Measurements from ENCODE around the gene TBC1D14. TPM values are rescaled to one million over a fixed set of nuclear protein-coding genes. Genes with fewer than 3 reads are reported as not detected.

TBC1D14 gene
- polyA plus RNA-seq, 1 donor from 2014 or later, result 28.2 TPM

DNA sequence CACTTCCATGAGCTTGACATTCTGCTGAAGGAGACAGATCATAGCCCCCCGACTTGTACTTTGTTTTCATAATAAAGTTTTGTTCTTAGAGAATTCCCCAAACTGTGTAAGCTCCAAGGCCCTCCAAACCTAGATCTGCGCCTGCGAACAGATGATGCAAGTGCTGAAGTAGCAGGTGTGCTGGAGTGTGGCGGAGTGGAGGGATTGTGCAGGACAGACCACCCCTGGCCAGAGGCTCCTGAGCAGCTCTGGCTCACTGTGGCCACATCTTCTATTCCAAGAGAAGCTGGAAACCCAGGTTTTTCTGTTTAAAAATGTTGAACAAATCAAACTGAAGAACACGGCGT lies 46.4 kb downstream of the TBC1D14 start:
- peaks cover 5 to 10% (median 9%) of the 10 kb centered on the region in 3 donors for H3K4me1 Mint-ChIP-seq
- no peak overlapping the region for H3K4me3 Mint-ChIP-seq
- peak overlapping the region in 1 of 3 donors; percentile 31 for H3K27ac Mint-ChIP-seq
- no peaks in the 10 kb centered on the region for H3K36me3 Mint-ChIP-seq
- no peaks in the 10 kb centered on the region for H3K27me3 Mint-ChIP-seq
- no peaks in the 10 kb centered on the region for H3K9me3 Mint-ChIP-seq

DNA sequence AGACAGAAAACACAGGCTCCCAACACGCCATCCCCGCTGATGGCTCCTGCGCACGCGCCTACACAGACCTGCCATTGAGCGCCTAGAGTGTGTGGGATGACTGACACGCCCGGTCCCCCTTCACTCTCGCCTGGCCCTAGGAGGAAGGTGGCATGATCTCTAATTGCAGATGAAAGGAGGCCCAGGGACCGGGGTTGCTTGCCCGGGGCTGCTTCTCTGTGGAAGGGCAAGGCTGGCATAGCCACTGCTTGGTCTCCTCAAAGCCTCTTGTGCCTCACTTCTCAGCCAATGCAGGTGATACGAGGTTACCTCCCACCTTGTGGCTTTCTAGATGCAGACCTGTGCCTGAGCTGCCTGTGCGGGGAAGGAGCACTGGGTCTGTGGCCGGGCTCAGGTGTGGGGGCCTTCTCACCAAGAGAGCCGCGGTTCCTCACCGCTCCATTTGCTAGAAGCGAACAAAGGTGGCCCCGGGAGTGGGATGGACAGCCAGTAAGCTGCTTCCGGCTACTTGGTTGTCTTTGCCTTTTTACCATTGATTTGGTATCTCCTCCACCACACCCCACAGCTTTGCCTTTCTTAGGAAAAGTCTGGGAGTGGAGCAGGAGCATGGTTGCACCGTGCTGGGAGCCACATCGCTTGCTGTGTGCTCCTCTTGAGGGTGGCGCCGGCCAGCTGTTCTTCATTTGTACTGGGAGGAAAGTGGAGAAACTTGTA lies 47.0 kb downstream of the TBC1D14 start:
- Mint-ChIP-seq H3K27me3 (no peaks in the 10 kb centered on the region), H3K36me3 (no peaks in the 10 kb centered on the region), H3K4me1 (peaks cover 6 to 9% (median 9%) of the 10 kb centered on the region in 3 donors), H3K4me3 (no peak overlapping the region), H3K9me3 (no peaks in the 10 kb centered on the region), H3K27ac (peak overlapping the region in 1 of 3 donors; percentile 31)

DNA sequence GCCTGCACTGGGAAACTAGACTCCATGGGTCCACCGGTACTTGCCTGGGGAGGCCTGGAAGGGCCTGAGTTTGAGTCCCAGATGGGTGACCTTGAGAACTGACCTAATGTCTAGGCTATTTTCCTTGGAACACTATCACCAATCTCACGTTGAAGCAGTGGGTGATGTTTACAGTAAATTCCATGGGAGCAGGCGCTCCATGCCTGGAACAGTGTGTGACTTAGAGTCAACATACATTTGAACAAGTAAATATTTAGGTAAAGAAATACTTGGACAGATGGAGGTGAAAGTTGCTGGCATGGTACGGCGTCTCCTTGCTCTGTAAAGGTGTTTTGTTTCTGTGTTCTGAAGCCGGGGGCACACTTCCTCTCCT lies 47.5 kb downstream of the TBC1D14 start:
- H3K27me3 Mint-ChIP-seq, result peaks cover 1% of the 10 kb centered on the region
- no peak overlapping the region for H3K27ac Mint-ChIP-seq
- H3K4me3 Mint-ChIP-seq, result no peak overlapping the region
- no peaks in the 10 kb centered on the region for H3K9me3 Mint-ChIP-seq
- H3K4me1 Mint-ChIP-seq, result peaks cover 7 to 10% (median 8%) of the 10 kb centered on the region in 3 donors
- no peaks in the 10 kb centered on the region for H3K36me3 Mint-ChIP-seq

DNA sequence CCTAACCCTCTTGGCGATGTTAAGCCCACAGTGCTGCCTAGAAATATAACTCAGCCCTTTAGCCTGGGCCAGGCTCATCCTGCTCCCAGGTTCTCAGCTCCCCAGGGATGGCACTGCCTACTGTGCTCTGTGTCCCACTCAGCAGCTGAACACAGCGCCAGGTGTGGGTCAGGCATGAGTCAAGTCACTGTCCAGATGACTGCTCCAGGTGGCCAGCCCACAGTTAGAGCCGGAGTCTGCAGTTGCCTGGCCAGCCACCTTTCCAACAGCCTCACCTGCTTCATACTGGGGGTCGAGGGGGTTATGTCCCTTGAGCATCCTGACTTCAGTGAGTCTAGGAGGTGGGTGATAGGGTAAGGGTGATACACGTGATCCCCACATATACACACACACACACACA lies 48.4 kb downstream of the TBC1D14 start:
- Mint-ChIP-seq H3K36me3 (no peaks in the 10 kb centered on the region), H3K9me3 (no peaks in the 10 kb centered on the region), H3K4me1 (peaks cover 10 to 13% (median 12%) of the 10 kb centered on the region in 3 donors), H3K27ac (no peak overlapping the region), H3K27me3 (peaks cover 1% of the 10 kb centered on the region), H3K4me3 (no peak overlapping the region)

DNA sequence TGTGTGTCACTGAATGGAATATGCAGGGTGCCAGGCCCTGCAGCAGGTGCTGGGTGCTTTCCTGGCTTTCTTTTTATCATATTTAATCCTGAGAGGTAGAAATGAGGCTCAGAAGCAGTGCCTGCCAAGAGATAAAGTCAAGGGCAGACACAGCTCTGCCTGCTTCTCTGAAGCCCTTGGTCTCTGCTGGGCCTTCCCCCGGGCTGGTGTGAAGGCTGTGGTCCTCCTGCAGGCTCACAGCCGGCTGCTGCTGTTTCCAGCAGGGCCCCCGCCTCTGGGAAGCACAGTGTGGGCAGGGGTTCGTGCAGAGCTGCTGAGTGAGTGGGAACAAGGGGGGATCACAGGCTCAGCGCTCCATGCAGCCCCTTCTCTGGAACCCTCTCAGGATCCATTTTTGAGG lies 49.6 kb downstream of the TBC1D14 start:
- H3K27ac Mint-ChIP-seq, result no peak overlapping the region
- H3K9me3 Mint-ChIP-seq, result no peaks in the 10 kb centered on the region
- H3K4me1 Mint-ChIP-seq, result peaks cover 20 to 24% (median 22%) of the 10 kb centered on the region in 3 donors
- no peaks in the 10 kb centered on the region for H3K36me3 Mint-ChIP-seq
- H3K4me3 Mint-ChIP-seq, result no peak overlapping the region
- peaks cover 1% of the 10 kb centered on the region for H3K27me3 Mint-ChIP-seq

DNA sequence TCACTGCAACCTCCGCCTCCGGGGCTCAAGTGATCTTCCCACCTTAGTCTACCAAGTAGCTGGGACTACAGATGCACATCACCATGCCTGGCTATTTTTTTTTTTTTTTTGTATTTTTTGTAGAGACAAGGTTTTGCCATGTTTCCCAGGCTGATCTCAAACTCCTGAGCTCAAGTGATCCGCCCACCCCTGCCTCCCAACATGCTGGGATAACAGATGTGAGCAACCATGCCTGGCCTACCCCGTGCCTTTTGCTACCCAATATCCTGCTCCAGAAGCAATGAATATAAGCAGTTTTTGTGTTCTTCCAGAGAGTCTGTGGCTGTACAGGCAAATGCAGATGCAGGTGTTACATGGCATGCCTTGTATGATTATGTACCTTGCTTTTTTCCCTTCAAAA lies 50.5 kb downstream of the TBC1D14 start:
- Mint-ChIP-seq H3K4me1 (peaks cover 28 to 29% (median 28%) of the 10 kb centered on the region in 3 donors), H3K9me3 (no peaks in the 10 kb centered on the region)

DNA sequence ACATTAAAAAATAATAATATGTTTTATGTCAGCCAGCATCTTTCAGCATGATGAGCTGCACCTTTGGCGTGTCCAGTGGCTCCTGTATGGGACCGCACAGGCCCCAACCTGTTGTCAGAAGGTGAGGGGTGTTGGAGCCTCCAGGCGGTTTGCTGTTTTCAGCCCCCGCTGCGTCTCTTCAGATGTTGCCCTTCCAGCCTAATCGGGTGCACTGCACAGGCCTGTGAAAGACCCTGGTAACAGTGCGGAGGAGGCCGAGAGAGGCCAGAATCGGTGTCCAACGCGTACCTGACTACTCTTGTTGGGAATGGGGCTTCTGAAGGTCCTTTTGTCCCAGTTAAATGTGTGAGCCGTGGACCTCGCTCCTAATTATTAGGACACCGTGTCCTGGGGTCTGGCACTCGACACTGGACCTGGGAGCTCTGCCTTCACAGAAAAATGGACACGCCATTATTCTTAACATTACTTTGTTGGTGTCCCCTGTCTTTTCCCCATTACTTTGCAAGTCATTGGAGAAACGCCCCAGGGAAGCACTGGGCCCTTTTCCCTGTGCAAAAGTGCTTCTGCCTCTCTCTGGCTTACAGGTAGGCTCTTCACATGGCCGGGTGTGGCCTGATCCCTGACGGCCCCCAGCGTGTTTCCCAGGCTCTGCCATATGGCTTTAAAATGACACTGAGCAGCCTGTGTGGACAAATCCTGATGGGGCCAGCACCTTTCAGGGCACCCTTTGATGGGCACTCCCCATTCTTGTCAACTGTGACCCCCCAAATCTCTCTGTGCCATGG lies 51.2 kb downstream of the TBC1D14 start:
- Mint-ChIP-seq H3K27me3 (peaks cover 1% of the 10 kb centered on the region), H3K4me1 (peaks cover 31 to 35% (median 33%) of the 10 kb centered on the region in 3 donors), H3K9me3 (no peaks in the 10 kb centered on the region), H3K4me3 (no peak overlapping the region), H3K27ac (no peak overlapping the region), H3K36me3 (no peaks in the 10 kb centered on the region)

More for the DNA sequence above, 50.5 kb downstream of the TBC1D14 start:
- Mint-ChIP-seq H3K36me3 (no peaks in the 10 kb centered on the region), H3K4me3 (no peak overlapping the region), H3K27ac (no peak overlapping the region), H3K27me3 (peaks cover 1% of the 10 kb centered on the region)

DNA sequence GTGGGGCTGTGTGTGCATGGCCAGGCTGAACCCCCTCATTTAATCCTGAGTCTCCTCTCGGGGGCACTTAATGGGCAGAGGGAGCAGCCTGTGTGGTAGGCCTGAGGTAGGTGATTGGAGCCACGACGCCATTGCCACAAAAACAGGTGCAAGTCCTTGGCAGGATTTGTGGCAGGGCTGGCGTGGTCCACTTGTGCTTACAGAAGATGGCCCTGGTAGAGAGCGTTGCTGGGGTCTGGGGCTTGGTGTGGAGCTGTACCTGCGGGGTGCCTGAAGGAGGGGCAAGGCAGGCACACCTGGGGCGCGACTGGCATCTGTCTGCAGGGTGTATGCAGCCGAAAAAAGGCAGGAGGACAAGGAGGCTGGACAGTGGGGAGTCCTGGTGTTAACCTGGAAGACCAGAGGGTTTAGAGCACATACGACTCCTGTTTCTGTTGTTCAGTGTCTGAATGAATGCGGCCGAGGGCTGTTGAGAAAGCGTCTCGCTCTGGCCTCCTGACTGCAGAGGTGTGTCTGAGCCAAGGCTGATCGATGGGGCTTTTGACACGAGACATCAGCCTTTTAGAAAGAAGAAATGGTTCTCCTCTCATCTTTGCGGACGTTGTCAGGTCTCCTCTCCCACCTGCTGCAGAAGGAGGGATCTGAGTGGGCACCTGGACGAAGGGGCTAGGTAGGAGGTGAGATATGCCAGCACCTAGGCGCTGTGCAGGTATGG lies 52.0 kb downstream of the TBC1D14 start:
- Mint-ChIP-seq H3K9me3 (no peaks in the 10 kb centered on the region), H3K36me3 (no peaks in the 10 kb centered on the region), H3K27ac (no peak overlapping the region), H3K27me3 (peaks cover 1% of the 10 kb centered on the region), H3K4me3 (peak overlapping the region in 1 of 4 donors; percentile 79), H3K4me1 (peaks cover 33 to 38% (median 37%) of the 10 kb centered on the region in 3 donors)

DNA sequence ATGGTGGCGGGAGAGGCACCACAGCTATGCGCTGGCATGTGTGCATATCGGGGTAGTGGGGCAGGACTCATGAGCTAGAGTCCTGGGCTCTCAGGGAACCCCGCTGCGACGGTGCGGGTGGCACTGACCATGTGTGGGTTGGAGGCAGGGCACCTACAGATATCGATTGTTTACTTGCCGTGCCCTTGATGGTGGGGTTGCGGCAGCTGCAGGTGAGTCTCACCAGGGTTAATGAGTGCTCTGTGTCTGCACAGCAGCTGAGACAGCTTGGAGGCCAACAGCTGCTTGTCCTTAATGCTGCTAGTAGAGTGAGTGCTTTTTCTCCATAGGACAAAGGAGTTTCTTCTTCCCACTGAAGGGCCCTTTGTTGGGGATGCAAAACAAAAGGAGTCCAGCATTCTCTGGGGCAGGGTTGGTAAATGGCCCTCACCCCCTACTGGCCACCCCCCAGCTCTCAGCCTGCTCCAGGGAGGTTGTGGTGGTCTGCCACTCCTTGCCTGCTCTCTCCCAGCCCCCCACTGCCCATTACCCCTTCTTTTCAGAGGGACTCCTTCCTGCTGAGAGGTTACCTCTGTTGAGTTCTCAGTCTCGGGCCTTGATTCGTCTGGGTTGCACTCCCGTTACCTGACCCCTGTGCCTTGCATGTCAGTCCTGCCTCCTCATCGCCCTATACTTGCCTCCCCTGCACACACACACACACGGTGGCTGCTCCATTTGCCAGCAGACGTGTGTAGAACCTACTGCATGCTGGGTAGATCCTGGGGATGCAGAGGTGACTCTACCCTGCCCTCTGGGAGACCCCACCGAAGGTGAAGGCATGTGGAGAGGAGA lies 52.8 kb downstream of the TBC1D14 start:
- Mint-ChIP-seq H3K4me3 (peak overlapping the region in 3 of 4 donors; percentile 16 to 79 (median 51)), H3K27me3 (peaks cover 1% of the 10 kb centered on the region), H3K9me3 (no peaks in the 10 kb centered on the region), H3K36me3 (no peaks in the 10 kb centered on the region), H3K4me1 (peaks cover 33 to 37% (median 35%) of the 10 kb centered on the region in 3 donors), H3K27ac (peak overlapping the region in 2 of 3 donors; percentile 62 to 67)

DNA sequence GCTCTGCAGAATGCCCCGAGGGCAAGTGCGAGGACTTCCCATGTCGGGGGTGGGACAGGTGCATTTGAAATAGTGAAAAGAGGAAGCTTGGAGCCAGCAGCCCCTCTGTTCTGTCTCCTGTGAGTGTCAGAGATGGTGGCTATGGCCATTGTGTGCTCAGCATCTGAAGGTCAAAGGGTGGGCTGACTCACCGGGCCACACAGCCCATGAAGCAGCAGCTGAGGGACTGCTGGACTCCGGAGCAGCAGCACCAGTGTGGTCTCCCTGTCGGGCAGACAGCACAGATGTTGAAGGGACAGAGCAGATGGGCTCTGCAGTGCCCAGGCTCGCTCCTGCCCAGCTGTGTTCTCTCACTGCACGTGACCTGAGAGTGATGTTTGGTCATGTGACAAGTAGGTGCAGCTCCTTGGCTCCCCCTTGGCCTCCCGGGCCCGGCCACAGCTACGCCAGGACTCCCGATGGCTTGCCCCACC lies 53.5 kb downstream of the TBC1D14 start:
- Mint-ChIP-seq H3K27me3 (peaks cover 1% of the 10 kb centered on the region), H3K36me3 (no peaks in the 10 kb centered on the region), H3K27ac (peak overlapping the region in 1 of 3 donors; percentile 67), H3K4me3 (peak overlapping the region in 3 of 4 donors; percentile 16 to 91 (median 68)), H3K9me3 (no peaks in the 10 kb centered on the region), H3K4me1 (peaks cover 34 to 37% (median 34%) of the 10 kb centered on the region in 3 donors)

DNA sequence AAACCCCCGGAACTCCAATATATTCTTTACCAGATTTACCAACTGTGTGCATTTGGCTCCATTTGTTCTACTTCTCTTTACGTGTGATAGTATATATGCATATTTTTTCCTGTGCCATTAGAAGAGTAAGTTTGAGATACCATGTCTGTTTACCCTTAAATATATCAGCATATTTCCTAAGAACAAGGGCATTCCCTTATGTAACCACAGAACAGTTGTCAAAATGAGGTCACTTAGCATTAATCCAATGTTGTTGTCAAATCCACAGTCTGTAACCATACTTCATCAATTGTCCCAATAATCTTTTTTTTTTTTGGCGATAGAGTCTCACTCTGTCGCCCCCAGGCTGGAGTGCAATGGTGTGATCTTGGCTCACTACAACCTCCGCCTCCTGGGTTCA lies 55.2 kb downstream of the TBC1D14 start:
- H3K27me3 Mint-ChIP-seq, result peaks cover 1% of the 10 kb centered on the region
- peaks cover 36 to 42% (median 41%) of the 10 kb centered on the region in 3 donors for H3K4me1 Mint-ChIP-seq
- no peaks in the 10 kb centered on the region for H3K9me3 Mint-ChIP-seq
- H3K4me3 Mint-ChIP-seq, result peak overlapping the region in 3 of 4 donors; percentile 71 to 91 (median 89)
- no peaks in the 10 kb centered on the region for H3K36me3 Mint-ChIP-seq
- H3K27ac Mint-ChIP-seq, result no peak overlapping the region

DNA sequence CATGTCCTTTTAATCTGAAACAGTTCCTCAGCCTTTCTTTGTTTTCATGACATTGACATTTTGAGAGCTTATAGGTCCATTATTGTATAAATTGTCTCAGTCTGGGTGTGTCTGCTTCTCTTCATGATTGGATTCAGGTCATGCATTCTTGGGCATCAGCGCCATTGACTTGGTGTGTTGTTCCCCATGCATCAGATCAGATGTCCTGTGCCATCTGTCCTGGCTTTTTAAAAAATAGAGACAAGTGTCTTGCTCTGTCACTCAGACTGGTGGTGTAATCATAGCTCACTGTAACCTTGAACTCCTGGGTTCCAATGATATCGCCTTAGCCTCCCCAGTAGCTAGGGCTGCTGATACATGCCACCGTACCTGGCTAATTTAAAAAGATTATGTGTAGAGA lies 55.7 kb downstream of the TBC1D14 start:
- Mint-ChIP-seq H3K4me3 (peak overlapping the region in 2 of 4 donors; percentile 5 to 31), H3K9me3 (no peaks in the 10 kb centered on the region), H3K27ac (peak overlapping the region in 1 of 3 donors; percentile 25), H3K4me1 (peaks cover 40 to 47% (median 46%) of the 10 kb centered on the region in 3 donors), H3K27me3 (peaks cover 1% of the 10 kb centered on the region), H3K36me3 (no peaks in the 10 kb centered on the region)

DNA sequence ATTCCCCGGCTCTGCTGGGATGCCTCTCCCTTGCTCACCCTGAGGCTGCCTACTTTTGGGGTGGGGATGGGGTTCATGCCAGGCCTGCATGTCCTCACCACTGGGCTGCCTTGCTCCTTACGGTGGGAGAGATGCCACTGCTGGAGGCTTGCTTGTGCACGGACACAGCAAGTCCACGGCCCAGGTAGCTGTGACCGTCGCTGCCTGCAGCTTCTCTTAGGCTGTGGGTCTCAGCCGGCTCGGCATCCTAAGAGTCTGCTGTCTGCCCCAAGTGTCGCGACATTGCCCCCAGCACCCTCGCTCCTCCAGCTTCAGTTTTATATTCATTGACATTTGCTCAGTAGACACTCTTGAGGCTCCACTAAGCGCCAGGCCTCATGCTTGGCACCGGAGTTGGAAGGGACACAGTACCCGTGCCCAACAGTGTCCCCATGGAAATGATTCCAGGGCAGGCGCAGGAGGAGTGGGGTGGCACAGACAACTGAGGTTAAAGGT lies 58.3 kb downstream of the TBC1D14 start:
- Mint-ChIP-seq H3K36me3 (no peaks in the 10 kb centered on the region), H3K4me3 (no peak overlapping the region), H3K27me3 (no peaks in the 10 kb centered on the region), H3K27ac (no peak overlapping the region), H3K9me3 (no peaks in the 10 kb centered on the region), H3K4me1 (peaks cover 39 to 45% (median 44%) of the 10 kb centered on the region in 3 donors)

DNA sequence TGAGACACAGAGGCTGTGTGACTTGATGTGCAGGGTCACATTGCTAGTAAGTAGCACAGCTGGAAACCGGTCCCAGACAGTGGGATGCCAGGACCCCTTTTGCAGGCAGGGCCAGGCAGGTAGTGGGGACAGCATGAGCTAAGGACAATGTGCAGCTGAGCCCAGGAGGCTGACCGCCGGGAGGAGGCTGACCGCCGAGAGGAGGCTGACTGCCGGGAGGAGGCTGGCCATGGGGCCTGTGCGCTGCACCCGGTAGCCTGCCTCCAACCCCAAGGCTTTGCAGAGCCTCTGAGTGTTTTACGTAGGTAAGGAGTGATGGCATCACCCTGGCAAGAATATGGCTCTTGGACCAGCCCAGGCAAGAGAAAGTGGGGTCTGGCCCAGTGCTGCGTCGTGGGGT lies 58.9 kb downstream of the TBC1D14 start:
- H3K27me3 Mint-ChIP-seq, result no peaks in the 10 kb centered on the region
- peak overlapping the region in 1 of 4 donors; percentile 67 for H3K4me3 Mint-ChIP-seq
- H3K9me3 Mint-ChIP-seq, result no peaks in the 10 kb centered on the region
- H3K27ac Mint-ChIP-seq, result peak overlapping the region in 1 of 3 donors; percentile 32
- H3K4me1 Mint-ChIP-seq, result peaks cover 34 to 40% (median 38%) of the 10 kb centered on the region in 3 donors
- H3K36me3 Mint-ChIP-seq, result no peaks in the 10 kb centered on the region

Measured in IgD-negative memory B cell (primary cell).